Vagina (tissue), 2 donors: ENCODE results near the gene COMMD6.

Source experiments
- POLR2A ChIP-seq, 2 donors: fragments of 450-650 bp; IDR thresholded peaks; one replicate each; pipeline ENCODE4 v1.6.1; 2017; ENCODE audit warnings: antibody characterized with exemption in 2 of 2, mild to moderate bottlenecking in 2 of 2, moderate library complexity in 2 of 2
- TF ChIP-seq, protein P1 (sequence below), 3 experiments: fragments of 450-650 bp in 2 of 3; fragments of 200-600 bp in 1 of 3; sonication (generic) in 1 of 3; IDR thresholded peaks; one replicate each; pipeline ENCODE4 v1.5.1; 2017 to 2019; ENCODE audit warnings: antibody characterized with exemption in 3 of 3, mild to moderate bottlenecking in 2 of 3, moderate library complexity in 2 of 3

DNA sequence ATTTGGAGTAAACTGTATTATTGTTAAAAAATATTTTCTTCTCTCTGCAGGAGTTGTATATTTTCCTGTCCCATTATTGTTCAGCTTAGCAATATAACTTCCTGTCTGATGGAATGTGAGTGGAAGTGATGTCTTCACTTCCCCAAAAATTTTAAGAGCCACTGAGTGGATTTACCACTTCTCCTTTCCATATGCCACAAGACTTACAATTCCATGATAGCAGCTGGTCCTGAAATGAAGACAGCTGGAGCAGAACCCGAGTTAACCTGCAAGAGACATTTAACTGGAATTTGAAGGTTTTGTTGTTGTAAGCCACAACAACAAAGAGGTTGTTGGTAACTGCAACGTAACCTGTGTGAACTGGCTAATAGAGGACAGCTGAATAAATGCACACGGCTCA is 32.3 kb downstream of the COMMD6 start:
- TF ChIP-seq, protein P1, sequence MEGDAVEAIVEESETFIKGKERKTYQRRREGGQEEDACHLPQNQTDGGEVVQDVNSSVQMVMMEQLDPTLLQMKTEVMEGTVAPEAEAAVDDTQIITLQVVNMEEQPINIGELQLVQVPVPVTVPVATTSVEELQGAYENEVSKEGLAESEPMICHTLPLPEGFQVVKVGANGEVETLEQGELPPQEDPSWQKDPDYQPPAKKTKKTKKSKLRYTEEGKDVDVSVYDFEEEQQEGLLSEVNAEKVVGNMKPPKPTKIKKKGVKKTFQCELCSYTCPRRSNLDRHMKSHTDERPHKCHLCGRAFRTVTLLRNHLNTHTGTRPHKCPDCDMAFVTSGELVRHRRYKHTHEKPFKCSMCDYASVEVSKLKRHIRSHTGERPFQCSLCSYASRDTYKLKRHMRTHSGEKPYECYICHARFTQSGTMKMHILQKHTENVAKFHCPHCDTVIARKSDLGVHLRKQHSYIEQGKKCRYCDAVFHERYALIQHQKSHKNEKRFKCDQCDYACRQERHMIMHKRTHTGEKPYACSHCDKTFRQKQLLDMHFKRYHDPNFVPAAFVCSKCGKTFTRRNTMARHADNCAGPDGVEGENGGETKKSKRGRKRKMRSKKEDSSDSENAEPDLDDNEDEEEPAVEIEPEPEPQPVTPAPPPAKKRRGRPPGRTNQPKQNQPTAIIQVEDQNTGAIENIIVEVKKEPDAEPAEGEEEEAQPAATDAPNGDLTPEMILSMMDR (IDR thresholded peaks at IDR 0.05): no peak
- TF ChIP-seq POLR2A (IDR thresholded peaks at IDR 0.05): no peak
